Activated B cell treated with CpG ODN at 0.5 μM for 24 hours (primary cell): ENCODE data around the gene ZNF618. TPM values are rescaled to one million over a fixed set of nuclear protein-coding genes. Genes with fewer than 3 reads are reported as not detected.

Experiments used
- ATAC-seq: fragments of 200-7000 bp; cut with Tn5 transposase; one replicate; pipeline ENCODE4 v1.10.0; 2021; ENCODE audit warnings: low read depth, mild to moderate bottlenecking, moderate library complexity
- CTCF ChIA-PET: fragments of 350-600 bp; sonication (Branson Sonifier 250); formaldehyde crosslinking; loops from one replicate; lab custom pipeline; 2021; ENCODE audit warnings: antibody characterized with exemption; lab: Charles Lee
- POLR2A ChIA-PET: fragments of 350-600 bp; sonication (Branson Sonifier 250); formaldehyde crosslinking; loops from one replicate; lab custom pipeline; 2021; ENCODE audit warnings: antibody characterized with exemption; lab: Charles Lee
- DNase-seq: peaks from one replicate; pipeline ENCODE4 v3.0.0; 2022
- H3K27ac Mint-ChIP-seq: one replicate; pipeline ENCODE4 v1.8.0; 2020; ENCODE audit warnings: mixed read lengths
- H3K27me3 Mint-ChIP-seq: one replicate; pipeline ENCODE4 v1.8.0; 2021; ENCODE audit warnings: mixed read lengths
- H3K36me3 Mint-ChIP-seq: one replicate; pipeline ENCODE4 v1.8.0; 2021; ENCODE audit warnings: low read depth, mixed read lengths
- H3K4me1 Mint-ChIP-seq: one replicate; pipeline ENCODE4 v1.8.0; 2021; ENCODE audit warnings: mixed read lengths
- H3K4me3 Mint-ChIP-seq: one replicate; pipeline ENCODE4 v1.8.0; 2020; ENCODE audit warnings: mild to moderate bottlenecking, mixed read lengths
- H3K9me3 Mint-ChIP-seq: one replicate; pipeline ENCODE4 v1.8.0; 2020; ENCODE audit warnings: mixed read lengths
- intact Hi-C: fragments of 100-400 bp; cut with micrococcal nuclease; formaldehyde crosslinking; loops from one replicate; pipeline ENCODE4 v1.15.1; 2024
- total RNA-seq: library from RNA; stranded (reverse); gene quantifications from 2 replicates; pipeline ENCODE4 v1.2.3, GENCODE V29; 2022
- TF ChIP-seq, protein P1 (sequence below): fragments of 200-600 bp; IDR thresholded peaks from one replicate; pipeline ENCODE4 v1.8.0; 2022; ENCODE audit warnings: antibody characterized with exemption, mild to moderate bottlenecking

ZNF618 gene
- total RNA-seq, 1 donor from 2014 or later = 0.67 TPM

DNA sequence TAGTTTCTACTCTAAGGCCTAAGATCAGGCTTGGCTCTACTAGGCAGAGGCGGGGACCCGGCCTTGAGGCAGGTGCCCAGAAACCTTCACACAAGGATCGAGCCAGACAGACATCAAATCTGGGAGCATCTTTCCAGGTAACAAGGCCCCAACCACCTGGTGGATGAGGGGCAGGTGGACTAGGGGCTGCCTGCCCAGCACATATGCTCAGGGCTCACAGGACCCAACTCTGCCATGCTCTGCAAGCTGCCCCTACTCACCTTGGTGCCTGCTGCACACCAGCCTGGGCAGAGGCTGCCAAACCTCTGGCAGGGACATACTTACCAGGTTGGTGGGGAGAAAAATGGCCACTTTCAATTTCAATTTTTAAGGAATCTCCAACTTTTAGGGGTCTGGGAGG, 2.2 kb upstream of the ZNF618 start:
- no peak for ATAC-seq
- H3K9me3 Mint-ChIP-seq = no peaks in the 10 kb centered on the region
- no peak overlapping the region for H3K4me3 Mint-ChIP-seq
- ChIA-PET POLR2A (no interaction called here), CTCF (no interaction called here)
- H3K4me1 Mint-ChIP-seq = peaks cover 6% of the 10 kb centered on the region
- intact Hi-C loops = no loop called here
- DNase-seq = no peak
- H3K36me3 Mint-ChIP-seq = peaks cover 2% of the 10 kb centered on the region
- TF ChIP-seq, protein P1, sequence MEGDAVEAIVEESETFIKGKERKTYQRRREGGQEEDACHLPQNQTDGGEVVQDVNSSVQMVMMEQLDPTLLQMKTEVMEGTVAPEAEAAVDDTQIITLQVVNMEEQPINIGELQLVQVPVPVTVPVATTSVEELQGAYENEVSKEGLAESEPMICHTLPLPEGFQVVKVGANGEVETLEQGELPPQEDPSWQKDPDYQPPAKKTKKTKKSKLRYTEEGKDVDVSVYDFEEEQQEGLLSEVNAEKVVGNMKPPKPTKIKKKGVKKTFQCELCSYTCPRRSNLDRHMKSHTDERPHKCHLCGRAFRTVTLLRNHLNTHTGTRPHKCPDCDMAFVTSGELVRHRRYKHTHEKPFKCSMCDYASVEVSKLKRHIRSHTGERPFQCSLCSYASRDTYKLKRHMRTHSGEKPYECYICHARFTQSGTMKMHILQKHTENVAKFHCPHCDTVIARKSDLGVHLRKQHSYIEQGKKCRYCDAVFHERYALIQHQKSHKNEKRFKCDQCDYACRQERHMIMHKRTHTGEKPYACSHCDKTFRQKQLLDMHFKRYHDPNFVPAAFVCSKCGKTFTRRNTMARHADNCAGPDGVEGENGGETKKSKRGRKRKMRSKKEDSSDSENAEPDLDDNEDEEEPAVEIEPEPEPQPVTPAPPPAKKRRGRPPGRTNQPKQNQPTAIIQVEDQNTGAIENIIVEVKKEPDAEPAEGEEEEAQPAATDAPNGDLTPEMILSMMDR = no peak
- no peak overlapping the region for H3K27ac Mint-ChIP-seq
- H3K27me3 Mint-ChIP-seq = peaks cover 2% of the 10 kb centered on the region

DNA sequence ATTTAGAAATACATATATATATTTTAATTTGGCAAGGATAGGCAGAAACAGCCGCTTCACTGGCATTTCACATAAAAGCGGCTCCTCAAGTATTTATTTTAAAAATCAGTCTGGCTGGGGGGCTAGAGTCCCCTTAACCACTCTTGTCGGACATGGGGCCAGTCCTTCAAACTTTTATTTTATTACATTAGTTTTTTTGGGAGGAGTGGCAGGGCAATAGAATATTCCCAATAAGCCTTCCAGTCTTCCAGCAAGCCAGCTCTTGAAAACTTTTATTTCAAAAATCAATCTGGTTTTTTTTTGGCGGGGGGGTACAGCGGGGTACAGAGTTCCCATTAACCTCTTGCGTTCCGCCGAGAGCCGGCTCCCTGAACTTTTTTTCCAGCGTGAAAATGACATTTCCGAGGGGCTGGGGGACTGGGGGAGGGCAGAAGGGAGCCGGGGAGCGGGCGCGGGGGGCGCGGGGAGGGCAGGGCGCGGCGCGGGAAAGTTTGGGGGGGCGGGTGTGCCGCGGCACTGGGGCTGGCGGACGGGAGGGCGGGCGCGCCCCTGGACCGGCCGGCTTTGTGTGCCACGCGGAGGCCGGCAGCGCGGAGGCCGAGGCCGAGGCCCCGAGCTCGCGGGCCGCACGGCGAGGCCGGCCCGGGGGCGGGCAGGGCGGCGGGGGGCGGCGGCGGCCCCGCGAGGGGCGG, 504 bp upstream of the ZNF618 start:
- peaks cover 6% of the 10 kb centered on the region for H3K4me1 Mint-ChIP-seq
- CTCF ChIA-PET = no interaction called here
- intact Hi-C loops = loop anchor here (1.0 to 5.0 kb wide), 2 partner anchors 68 to 193 kb away; no protein-coding TSS in a partner anchor
- TF ChIP-seq, protein P1 = no peak
- H3K9me3 Mint-ChIP-seq = no peaks in the 10 kb centered on the region
- peaks cover 2% of the 10 kb centered on the region for H3K36me3 Mint-ChIP-seq
- H3K27ac Mint-ChIP-seq = no peak overlapping the region
- ATAC-seq (peak; percentile 42), DNase-seq (no peak)
- H3K4me3 Mint-ChIP-seq = peak overlapping the region; percentile 65
- POLR2A ChIA-PET = interaction anchor here (0.7 kb wide), 1 partner anchor 12 kb away, joined by 5 read pairs; no protein-coding TSS in a partner anchor
- H3K27me3 Mint-ChIP-seq = peaks cover 2% of the 10 kb centered on the region

DNA sequence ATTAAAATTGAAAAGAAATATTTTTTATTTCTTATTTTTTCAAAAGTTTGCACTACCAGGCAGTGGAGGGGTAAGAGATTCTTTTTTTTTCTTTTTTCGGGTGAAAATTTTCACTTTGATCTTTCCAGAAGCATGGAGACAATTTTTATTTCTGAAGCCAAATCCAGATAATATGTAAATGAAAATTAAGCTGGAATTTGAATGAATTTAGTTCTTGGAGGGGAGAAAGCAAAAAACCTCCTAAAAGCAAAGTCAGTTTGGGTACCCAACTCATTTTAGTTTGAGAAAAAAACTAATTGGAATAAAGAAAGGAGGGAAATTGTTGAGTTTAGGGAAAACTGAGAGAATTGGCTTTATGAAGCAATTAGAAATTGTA, 872 bp downstream of the ZNF618 start:
- intact Hi-C loops = loop anchor here (1.0 to 5.0 kb wide), 2 partner anchors 70 to 195 kb away; no protein-coding TSS in a partner anchor
- ATAC-seq (no peak), DNase-seq (no peak)
- peak overlapping the region; percentile 90 for H3K4me3 Mint-ChIP-seq
- H3K9me3 Mint-ChIP-seq = no peaks in the 10 kb centered on the region
- peaks cover 2% of the 10 kb centered on the region for H3K36me3 Mint-ChIP-seq
- H3K27ac Mint-ChIP-seq = peak overlapping the region; percentile 67
- TF ChIP-seq, protein P1 = no peak
- CTCF ChIA-PET = interaction anchor here (0.8 to 1.0 kb wide), 2 partner anchors 20 to 76 kb away, joined by 3 to 4 read pairs; no protein-coding TSS in a partner anchor
- H3K27me3 Mint-ChIP-seq = peaks cover 2% of the 10 kb centered on the region
- H3K4me1 Mint-ChIP-seq = peaks cover 6% of the 10 kb centered on the region
- POLR2A ChIA-PET = interaction anchor here (0.7 kb wide), 2 partner anchors 156 to 909 kb away, joined by 3 to 4 read pairs; no protein-coding TSS in a partner anchor

DNA sequence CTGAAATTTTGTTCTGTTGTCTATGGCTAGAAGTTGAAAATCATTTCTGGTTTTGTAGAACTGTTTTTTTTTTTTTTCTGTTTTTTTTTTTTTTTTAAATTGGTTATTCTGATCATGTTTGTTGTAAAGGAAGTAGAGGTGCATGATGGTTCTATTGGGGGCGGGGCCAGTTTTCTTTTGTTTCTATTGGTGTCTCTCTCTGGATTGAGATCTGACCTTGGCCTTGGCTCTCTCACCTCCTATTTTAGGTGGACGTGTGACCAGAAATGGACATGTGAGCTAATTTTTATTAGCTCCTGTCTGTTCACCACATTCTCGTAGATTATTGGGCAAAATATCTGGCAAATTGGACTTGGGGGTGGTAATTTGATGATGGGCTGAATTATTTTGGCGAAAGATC, 3.2 kb downstream of the ZNF618 start:
- TF ChIP-seq, protein P1 = no peak
- H3K27ac Mint-ChIP-seq = no peak overlapping the region
- intact Hi-C loops = loop anchor here (5.0 kb wide), 1 partner anchor 197 kb away; no protein-coding TSS in a partner anchor
- H3K4me1 Mint-ChIP-seq = peaks cover 6% of the 10 kb centered on the region
- CTCF ChIA-PET = no interaction called here
- peaks cover 2% of the 10 kb centered on the region for H3K36me3 Mint-ChIP-seq
- no peak overlapping the region for H3K4me3 Mint-ChIP-seq
- H3K27me3 Mint-ChIP-seq = peaks cover 3% of the 10 kb centered on the region
- no peak for DNase-seq
- POLR2A ChIA-PET = no interaction called here
- ATAC-seq = no peak
- no peaks in the 10 kb centered on the region for H3K9me3 Mint-ChIP-seq

DNA sequence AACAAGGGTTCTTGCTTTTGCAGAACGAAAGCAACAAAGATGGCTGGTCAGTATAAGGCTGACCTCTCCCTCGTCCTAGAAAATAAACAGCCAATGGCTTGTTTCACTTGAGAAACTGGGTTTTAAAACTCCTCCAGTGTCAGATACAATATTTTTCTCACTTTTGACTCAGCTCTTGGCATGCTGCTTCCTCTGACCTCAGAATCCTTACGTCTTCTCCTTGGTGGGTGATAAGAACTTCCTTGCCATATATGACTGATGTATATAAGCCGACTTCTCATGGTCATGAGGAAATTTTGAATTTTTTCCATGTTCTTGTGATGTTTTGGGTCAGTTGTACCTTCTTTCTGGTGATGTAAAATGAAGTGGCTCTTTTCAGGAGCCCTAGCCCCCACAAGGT, 3.8 kb downstream of the ZNF618 start:
- TF ChIP-seq, protein P1 = no peak
- POLR2A ChIA-PET = no interaction called here
- Mint-ChIP-seq H3K9me3 (no peaks in the 10 kb centered on the region), H3K4me3 (no peak overlapping the region), H3K4me1 (peaks cover 6% of the 10 kb centered on the region), H3K36me3 (peaks cover 2% of the 10 kb centered on the region), H3K27me3 (peaks cover 7% of the 10 kb centered on the region), H3K27ac (no peak overlapping the region)
- DNase-seq (no peak), ATAC-seq (no peak)
- intact Hi-C loops = loop anchor here (2.0 to 5.0 kb wide), 2 partner anchors 23 to 198 kb away; no protein-coding TSS in a partner anchor
- CTCF ChIA-PET = no interaction called here
